Smooth muscle cell (in vitro differentiated cells): ENCODE measurements around the gene ZNF791. TPM values are rescaled to one million over a fixed set of nuclear protein-coding genes. Genes with fewer than 3 reads are reported as not detected.

Experiments
- DNase-seq: peaks from one replicate; lab custom pipeline; 2025; ENCODE audit not compliant: unreplicated experiment; lab: John Stamatoyannopoulos, UW
- H2AFZ ChIP-seq: fragments of 200-600 bp; sonication (generic); 2 replicates; pipeline ENCODE4 v1.6.0; 2016; ENCODE audit warnings: antibody characterized with exemption, low read depth, mild to moderate bottlenecking
- H3F3A ChIP-seq: fragments of 200-600 bp; sonication (generic); 2 replicates; pipeline ENCODE4 v1.6.0; 2017; ENCODE audit warnings: antibody characterized with exemption, low read depth
- H3K27ac ChIP-seq: fragments of 200-600 bp; sonication (generic); 2 replicates; pipeline ENCODE4 v1.5.1; 2016; ENCODE audit warnings: low read depth, mild to moderate bottlenecking
- H3K27me3 ChIP-seq: fragments of 200-600 bp; sonication (generic); 2 replicates; pipeline ENCODE4 v1.6.1; 2016; ENCODE audit warnings: low read depth, mild to moderate bottlenecking
- H3K36me3 ChIP-seq: fragments of 200-600 bp; sonication (generic); 2 replicates; pipeline ENCODE4 v1.5.1; 2016; ENCODE audit warnings: low read depth
- H3K4me1 ChIP-seq: fragments of 200-600 bp; sonication (generic); 2 replicates; pipeline ENCODE4 v1.5.1; 2016; ENCODE audit warnings: low read depth
- H3K4me2 ChIP-seq: fragments of 200-600 bp; sonication (generic); 2 replicates; pipeline ENCODE4 v1.6.0; 2016; ENCODE audit warnings: mild to moderate bottlenecking
- H3K4me3 ChIP-seq: fragments of 200-600 bp; sonication (generic); 2 replicates; pipeline ENCODE4 v1.5.1; 2016; ENCODE audit warnings: mild to moderate bottlenecking
- H3K79me2 ChIP-seq: fragments of 200-600 bp; sonication (generic); 2 replicates; pipeline ENCODE4 v1.6.0; 2016; ENCODE audit warnings: low read depth, mild to moderate bottlenecking
- H3K9ac ChIP-seq: fragments of 200-600 bp; sonication (generic); 2 replicates; pipeline ENCODE4 v1.6.0; 2016; ENCODE audit warnings: low read depth
- H3K9me3 ChIP-seq: fragments of 200-600 bp; sonication (generic); replicated peaks from 2 replicates; pipeline ENCODE4 v1.5.1; 2016; ENCODE audit warnings: low read depth
- H4K20me1 ChIP-seq: fragments of 200-600 bp; sonication (generic); 2 replicates; pipeline ENCODE4 v1.6.0; 2016; ENCODE audit warnings: low read depth
- WGBS: methylation state at CpG from one replicate; pipeline ENCODE4 v1.1.7; 2016; ENCODE audit warnings: low lambda C conversion rate; 5-methylcytosine and 5-hydroxymethylcytosine counted together
- polyA plus RNA-seq: library from polyadenylated mRNA; unstranded; fragments of >200 nt; fragmentation: Nextera tagmentation; extraction: Ambion mirVana; gene quantifications from 2 replicates; pipeline ENCODE4 v1.2.1, GENCODE V29; 2016
- total RNA-seq: library from RNA; depleted of rRNA; stranded (reverse); fragments of >200 nt; gene quantifications from 2 replicates; pipeline ENCODE4 v1.2.3, GENCODE V29; 2014
- TF ChIP-seq, protein P1 (sequence below): fragments of 200-600 bp; sonication (generic); IDR thresholded peaks from 2 replicates; pipeline ENCODE4 v1.5.1; 2017; ENCODE audit warnings: borderline replicate concordance, mild to moderate bottlenecking, antibody characterized with exemption; ENCODE audit not compliant: insufficient read depth, poor library complexity, severe bottlenecking

The ZNF791 gene
- total and polyA plus RNA-seq, 2 experiments from 2014 or later = 15.3 to 17.4 TPM

DNA sequence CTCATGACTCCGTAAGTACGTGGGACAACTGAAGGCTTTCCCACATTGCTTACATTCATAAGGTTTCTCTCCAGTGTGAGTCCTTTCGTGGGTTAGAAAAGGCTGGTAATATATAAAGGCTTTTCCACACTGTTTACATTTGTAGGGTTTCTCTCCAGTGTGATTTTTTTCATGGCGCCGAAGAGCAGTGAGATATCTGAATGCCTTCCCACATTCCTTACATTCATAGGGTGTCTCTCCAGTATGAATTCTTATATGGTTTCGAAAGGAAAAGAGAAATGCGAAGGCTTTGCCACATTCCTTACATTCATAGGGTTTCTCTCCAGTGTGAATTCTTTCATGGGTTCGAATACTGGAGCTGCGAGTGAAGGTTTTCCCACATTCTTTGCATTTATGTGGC is 29.6 kb upstream of the ZNF791 start:
- 93% methylated on average over 9 of the region's 9 CpGs for WGBS
- Histone ChIP-seq H2AFZ (no peak overlapping the region), H3K27me3 (no peaks in the 10 kb centered on the region), H3K9me3 (peaks cover 29% of the 10 kb centered on the region), H4K20me1 (no peaks in the 10 kb centered on the region), H3K27ac (no peak overlapping the region), H3K4me3 (no peak overlapping the region), H3K4me2 (no peak overlapping the region), H3K9ac (no peak overlapping the region), H3F3A (no peaks in the 10 kb centered on the region), H3K4me1 (no peaks in the 10 kb centered on the region), H3K79me2 (no peaks in the 10 kb centered on the region), H3K36me3 (peaks cover 37% of the 10 kb centered on the region)
- no peak for DNase-seq
- TF ChIP-seq, protein P1, sequence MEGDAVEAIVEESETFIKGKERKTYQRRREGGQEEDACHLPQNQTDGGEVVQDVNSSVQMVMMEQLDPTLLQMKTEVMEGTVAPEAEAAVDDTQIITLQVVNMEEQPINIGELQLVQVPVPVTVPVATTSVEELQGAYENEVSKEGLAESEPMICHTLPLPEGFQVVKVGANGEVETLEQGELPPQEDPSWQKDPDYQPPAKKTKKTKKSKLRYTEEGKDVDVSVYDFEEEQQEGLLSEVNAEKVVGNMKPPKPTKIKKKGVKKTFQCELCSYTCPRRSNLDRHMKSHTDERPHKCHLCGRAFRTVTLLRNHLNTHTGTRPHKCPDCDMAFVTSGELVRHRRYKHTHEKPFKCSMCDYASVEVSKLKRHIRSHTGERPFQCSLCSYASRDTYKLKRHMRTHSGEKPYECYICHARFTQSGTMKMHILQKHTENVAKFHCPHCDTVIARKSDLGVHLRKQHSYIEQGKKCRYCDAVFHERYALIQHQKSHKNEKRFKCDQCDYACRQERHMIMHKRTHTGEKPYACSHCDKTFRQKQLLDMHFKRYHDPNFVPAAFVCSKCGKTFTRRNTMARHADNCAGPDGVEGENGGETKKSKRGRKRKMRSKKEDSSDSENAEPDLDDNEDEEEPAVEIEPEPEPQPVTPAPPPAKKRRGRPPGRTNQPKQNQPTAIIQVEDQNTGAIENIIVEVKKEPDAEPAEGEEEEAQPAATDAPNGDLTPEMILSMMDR = no peak

DNA sequence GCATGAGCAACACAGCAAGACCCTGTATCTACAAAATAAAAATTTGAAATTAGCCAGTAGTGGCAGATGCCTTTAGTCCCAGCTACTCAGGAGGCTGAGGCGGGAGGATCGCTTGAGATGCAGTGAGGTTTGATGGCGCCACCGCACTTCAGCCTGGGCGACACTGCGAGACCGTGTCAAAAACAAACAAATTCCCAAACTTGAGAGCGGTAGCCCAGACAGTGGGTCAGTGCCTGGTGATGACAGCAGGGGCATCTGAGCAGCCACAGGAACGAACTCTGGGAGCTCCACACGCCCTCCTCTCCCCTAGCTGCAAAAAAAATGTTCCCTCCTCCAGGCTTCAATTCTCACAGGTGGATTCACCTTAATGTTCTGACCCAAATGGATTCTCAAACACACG is 14.2 kb upstream of the ZNF791 start:
- Histone ChIP-seq H3K36me3 (no peaks in the 10 kb centered on the region), H3K9me3 (no peaks in the 10 kb centered on the region), H2AFZ (no peak overlapping the region), H3K9ac (no peak overlapping the region), H3K27ac (no peak overlapping the region), H4K20me1 (no peaks in the 10 kb centered on the region), H3K79me2 (no peaks in the 10 kb centered on the region), H3F3A (no peaks in the 10 kb centered on the region), H3K4me1 (no peaks in the 10 kb centered on the region), H3K4me2 (no peak overlapping the region), H3K4me3 (no peak overlapping the region), H3K27me3 (no peaks in the 10 kb centered on the region)
- DNase-seq = no peak
- WGBS = 97% methylated on average over 11 of the region's 11 CpGs
- TF ChIP-seq, protein P1 = no peak

DNA sequence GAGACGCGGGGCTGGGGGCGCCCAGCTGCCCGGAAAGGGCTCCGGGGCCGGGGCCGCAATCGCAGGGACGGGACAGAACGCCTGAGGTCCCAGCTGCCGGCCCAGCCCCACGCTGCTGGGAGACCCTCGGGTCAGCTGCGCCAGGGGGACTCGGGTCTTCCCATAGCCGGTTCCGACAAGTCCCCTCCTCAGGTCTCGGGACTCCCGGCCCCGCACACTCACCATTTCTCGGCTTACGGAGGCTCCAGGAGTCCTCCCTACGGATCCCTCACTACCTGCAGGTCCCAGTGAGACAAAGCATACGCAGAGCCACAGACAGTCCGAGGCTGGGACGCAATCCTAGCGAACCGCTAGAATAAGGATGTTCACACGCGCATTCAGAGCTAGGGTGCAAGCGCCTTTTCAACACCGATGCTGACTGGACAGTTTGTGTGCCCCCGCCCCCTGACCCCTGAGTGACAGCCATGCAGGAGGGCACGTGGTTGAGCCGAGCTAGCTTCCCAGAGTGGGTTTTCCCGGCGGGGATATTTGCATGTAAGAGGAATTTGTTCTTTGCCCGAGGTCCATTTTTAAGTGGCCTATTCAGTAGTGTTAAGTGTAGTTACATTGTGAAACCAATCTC is 13.7 kb upstream of the ZNF791 start:
- H4K20me1 ChIP-seq = no peaks in the 10 kb centered on the region
- H3F3A ChIP-seq = no peaks in the 10 kb centered on the region
- H2AFZ ChIP-seq = no peak overlapping the region
- no peaks in the 10 kb centered on the region for H3K9me3 ChIP-seq
- H3K27me3 ChIP-seq = no peaks in the 10 kb centered on the region
- no peak overlapping the region for H3K4me2 ChIP-seq
- H3K79me2 ChIP-seq = no peaks in the 10 kb centered on the region
- 93% methylated on average over 36 of the region's 38 CpGs for WGBS
- no peak overlapping the region for H3K27ac ChIP-seq
- H3K36me3 ChIP-seq = no peaks in the 10 kb centered on the region
- DNase-seq = no peak
- no peak overlapping the region for H3K9ac ChIP-seq
- H3K4me3 ChIP-seq = no peak overlapping the region
- no peaks in the 10 kb centered on the region for H3K4me1 ChIP-seq
- TF ChIP-seq, protein P1 = no peak

DNA sequence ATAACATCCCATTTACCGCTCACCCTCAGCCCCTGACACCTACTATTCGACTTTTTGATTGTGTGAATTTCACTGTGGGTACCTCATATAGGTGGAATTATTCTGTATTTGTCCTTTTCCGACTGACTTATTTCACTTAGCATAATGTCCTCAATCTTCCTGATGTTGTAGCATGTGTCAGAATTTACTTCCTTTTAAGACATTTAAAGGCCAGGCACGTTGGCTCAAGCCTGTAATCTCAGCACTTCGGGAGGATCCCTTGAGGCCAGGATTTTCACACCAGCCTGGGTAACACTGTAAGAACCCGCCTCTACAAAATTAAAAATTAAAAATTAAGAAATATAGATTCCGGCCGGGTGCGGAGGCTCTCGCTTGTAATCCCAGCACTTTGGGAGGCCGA is 13.1 kb upstream of the ZNF791 start:
- DNase-seq = no peak
- H3F3A ChIP-seq = no peaks in the 10 kb centered on the region
- WGBS = 94% methylated on average over 11 of the region's 11 CpGs

More for the DNA sequence above, 13.1 kb upstream of the ZNF791 start:
- Histone ChIP-seq H3K79me2 (no peaks in the 10 kb centered on the region), H4K20me1 (no peaks in the 10 kb centered on the region), H3K4me1 (no peaks in the 10 kb centered on the region), H3K4me2 (no peak overlapping the region), H3K36me3 (no peaks in the 10 kb centered on the region), H3K4me3 (no peak overlapping the region), H3K27ac (no peak overlapping the region), H3K27me3 (no peaks in the 10 kb centered on the region), H2AFZ (no peak overlapping the region), H3K9me3 (no peaks in the 10 kb centered on the region), H3K9ac (no peak overlapping the region)
- TF ChIP-seq, protein P1 = no peak
